ENCODE data around the gene TNFRSF14.

Gene TNFRSF14

GRCh38 chr1:2590233-2591141 is 34.3 kb downstream of the TNFRSF14 start:
- Histone ChIP-seq H2AFZ (ENCODE audit: low read depth, low read length, severe bottlenecking) (no peak overlapping the region), H3K27ac (ENCODE audit: low read depth, low read length) (no peak overlapping the region), H3K36me3 (ENCODE audit: low read length) (no peaks in the 10 kb centered on the region), H3K9ac (ENCODE audit: low read length) (no peak overlapping the region), H3K9me3 (ENCODE audit: insufficient read depth, low read length) (no peaks in the 10 kb centered on the region), H3K27me3 (ENCODE audit: low read length) (no peaks in the 10 kb centered on the region), H3K79me2 (ENCODE audit: insufficient read depth, low read length) (no peaks in the 10 kb centered on the region), H3K4me3 (ENCODE audit: insufficient read depth, low read length, poor library complexity, severe bottlenecking) (no peak overlapping the region), H3F3A (ENCODE audit: insufficient read depth) (no peaks in the 10 kb centered on the region), H4K20me1 (ENCODE audit: low read depth, low read length) (no peaks in the 10 kb centered on the region), H3K9me2 (replicated peaks; ENCODE audit: insufficient read depth, low read length) (no peaks in the 10 kb centered on the region), H3K4me2 (ENCODE audit: low read depth, low read length, poor library complexity, severe bottlenecking) (no peak overlapping the region)
- TF ChIP-seq EZH2phosphoT487 (conservative IDR thresholded peaks at IDR 0.05; ENCODE audit: low read length) (no peak), CTCF (IDR thresholded peaks at IDR 0.05; ENCODE audit: insufficient read depth, low read length, poor library complexity, severe bottlenecking) (no peak)

- H3K27me3 ChIP-seq (ENCODE audit: low read length): no peaks in the 10 kb centered on the region
- no peak overlapping the region for H3K9ac ChIP-seq (ENCODE audit: low read length)
- no peaks in the 10 kb centered on the region for H3F3A ChIP-seq (ENCODE audit: insufficient read depth)
- H3K9me3 ChIP-seq (ENCODE audit: insufficient read depth, low read length): no peaks in the 10 kb centered on the region
- H3K79me2 ChIP-seq (ENCODE audit: insufficient read depth, low read length): no peaks in the 10 kb centered on the region
- H3K27ac ChIP-seq (ENCODE audit: low read depth, low read length): no peak overlapping the region
- no peaks in the 10 kb centered on the region for H4K20me1 ChIP-seq (ENCODE audit: low read depth, low read length)
- H3K36me3 ChIP-seq (ENCODE audit: low read length): no peaks in the 10 kb centered on the region
- H2AFZ ChIP-seq (ENCODE audit: low read depth, low read length, severe bottlenecking): no peak overlapping the region
- H3K4me3 ChIP-seq (ENCODE audit: insufficient read depth, low read length, poor library complexity, severe bottlenecking): no peak overlapping the region
- no peak for TF ChIP-seq CTCF (IDR thresholded peaks at IDR 0.05; ENCODE audit: insufficient read depth, low read length, poor library complexity, severe bottlenecking)
- no peak for TF ChIP-seq EZH2phosphoT487 (conservative IDR thresholded peaks at IDR 0.05; ENCODE audit: low read length)
- no peaks in the 10 kb centered on the region for H3K9me2 ChIP-seq (replicated peaks; ENCODE audit: insufficient read depth, low read length)
- no peak overlapping the region for H3K4me2 ChIP-seq (ENCODE audit: low read depth, low read length, poor library complexity, severe bottlenecking)
Observed at GRCh38 chr1:2591233-2591580, 35.0 kb downstream of the TNFRSF14 start.

- Histone ChIP-seq H4K20me1 (ENCODE audit: low read depth, low read length) (no peaks in the 10 kb centered on the region), H3K4me3 (ENCODE audit: insufficient read depth, low read length, poor library complexity, severe bottlenecking) (no peak overlapping the region), H2AFZ (ENCODE audit: low read depth, low read length, severe bottlenecking) (no peak overlapping the region), H3K36me3 (ENCODE audit: low read length) (no peaks in the 10 kb centered on the region), H3K9me2 (replicated peaks; ENCODE audit: insufficient read depth, low read length) (no peaks in the 10 kb centered on the region), H3K9ac (ENCODE audit: low read length) (no peak overlapping the region), H3K9me3 (ENCODE audit: insufficient read depth, low read length) (no peaks in the 10 kb centered on the region), H3K79me2 (ENCODE audit: insufficient read depth, low read length) (no peaks in the 10 kb centered on the region), H3F3A (ENCODE audit: insufficient read depth) (no peaks in the 10 kb centered on the region), H3K27me3 (ENCODE audit: low read length) (no peaks in the 10 kb centered on the region), H3K27ac (ENCODE audit: low read depth, low read length) (no peak overlapping the region), H3K4me2 (ENCODE audit: low read depth, low read length, poor library complexity, severe bottlenecking) (no peak overlapping the region)
- TF ChIP-seq EZH2phosphoT487 (conservative IDR thresholded peaks at IDR 0.05; ENCODE audit: low read length) (no peak), CTCF (IDR thresholded peaks at IDR 0.05; ENCODE audit: insufficient read depth, low read length, poor library complexity, severe bottlenecking) (no peak)
Observed at GRCh38 chr1:2591581-2592261, 35.5 kb downstream of the TNFRSF14 start.
